H1 (cell line): ENCODE measurements around the gene HOXB8. TPM values are rescaled to one million over a fixed set of nuclear protein-coding genes. Genes with fewer than 3 reads are reported as not detected.

Source experiments
- CTCF ChIA-PET: fragments of 300-600 bp; sonication (Branson Sonifier 250); formaldehyde crosslinking; loops from one replicate; lab custom pipeline; 2021; ENCODE audit not compliant: partially characterized antibody; lab: Charles Lee
- POLR2A ChIA-PET: fragments of 300-600 bp; sonication (Branson Sonifier 250); formaldehyde crosslinking; loops from one replicate; lab custom pipeline; 2021; ENCODE audit warnings: inconsistent platforms; ENCODE audit not compliant: partially characterized antibody; lab: Charles Lee
- DNase-seq, 2 experiments: peaks; one replicate each; pipeline versions ENCODE4 v3.0.0 to v3.0.0-alpha.2; 2010 to 2022; ENCODE audit warnings: low spot score in 2 of 2, low read depth in 1 of 2, mixed read lengths in 1 of 2
- FAIRE-seq: peaks from 2 replicates; lab custom pipeline; 2011; peaks lifted over from hg19 to GRCh38; lab: Jason Lieb, UNC
- H2AFZ ChIP-seq: 2 replicates; pipeline ENCODE4 v1.8.1; 2012; ENCODE audit warnings: low read length, inconsistent platforms
- H2AK5ac ChIP-seq: 2 replicates; pipeline ENCODE4 v1.6.1; 2013; ENCODE audit warnings: low read depth, low read length
- H2BK120ac ChIP-seq: replicated peaks from 2 replicates; pipeline ENCODE3; 2013; ENCODE audit warnings: low read depth, low read length, inconsistent platforms
- H2BK12ac ChIP-seq: 2 replicates; pipeline ENCODE4 v1.6.1; 2013; ENCODE audit warnings: low read depth, low read length
- H2BK15ac ChIP-seq: 2 replicates; pipeline ENCODE4 v1.6.1; 2013; ENCODE audit warnings: low read length
- H2BK20ac ChIP-seq: 2 replicates; pipeline ENCODE4 v1.6.1; 2013; ENCODE audit warnings: low read length
- H2BK5ac ChIP-seq: 2 replicates; pipeline ENCODE4 v1.6.1; 2013; ENCODE audit warnings: low read depth, low read length
- H3K14ac ChIP-seq: 2 replicates; pipeline ENCODE4 v1.6.1; 2013; ENCODE audit warnings: inconsistent platforms; ENCODE audit not compliant: insufficient read length
- H3K18ac ChIP-seq: 2 replicates; pipeline ENCODE4 v1.6.1; 2013; ENCODE audit warnings: low read length; ENCODE audit errors: extremely low read depth
- H3K23ac ChIP-seq: 2 replicates; pipeline ENCODE4 v1.6.1; 2013; ENCODE audit warnings: inconsistent platforms; ENCODE audit not compliant: insufficient read length
- H3K23me2 ChIP-seq: 2 replicates; pipeline ENCODE4 v1.6.1; 2013; ENCODE audit warnings: low read depth, low read length
- H3K27ac ChIP-seq: 2 replicates; pipeline ENCODE4 v1.6.1; 2011; ENCODE audit warnings: low read depth, low read length, inconsistent platforms
- H3K27me3 ChIP-seq, 4 experiments: replicated peaks in 1 of 4; 1 replicate in 1 of 4; 2 replicates in 3 of 4; pipeline versions ENCODE4 v1.6.1 to v1.8.1; 2011 to 2013; ENCODE audit warnings: low read length in 3 of 4, mild to moderate bottlenecking in 3 of 4, inconsistent platforms in 2 of 4, mixed read lengths in 2 of 4, moderate library complexity in 1 of 4; ENCODE audit not compliant: control insufficient read depth in 3 of 4, insufficient read depth in 3 of 4; ENCODE audit errors: extremely low read depth in 1 of 4
- H3K36me3 ChIP-seq, 4 experiments: 2 replicates each; pipeline versions ENCODE4 v1.6.1 to v1.8.1; 2011 to 2013; ENCODE audit warnings: mild to moderate bottlenecking in 4 of 4, low read length in 3 of 4, moderate library complexity in 2 of 4, control low read depth in 1 of 4, inconsistent platforms in 1 of 4; ENCODE audit not compliant: insufficient read depth in 4 of 4, control insufficient read depth in 2 of 4
- H3K4ac ChIP-seq: replicated peaks from 2 replicates; pipeline ENCODE3; 2013; ENCODE audit warnings: low read length, low read depth, mixed read lengths, inconsistent platforms; ENCODE audit not compliant: insufficient read length
- H3K4me1 ChIP-seq, 4 experiments: replicated peaks in 1 of 4; 1 replicate in 1 of 4; 2 replicates in 3 of 4; pipeline versions ENCODE4 v1.6.1 to v1.8.1; 2011 to 2013; ENCODE audit warnings: low read length in 3 of 4, inconsistent platforms in 2 of 4, mixed read lengths in 1 of 4; ENCODE audit not compliant: insufficient read depth in 4 of 4, control insufficient read depth in 3 of 4
- H3K4me2 ChIP-seq, 2 experiments: 2 replicates each; pipeline versions ENCODE4 v1.6.1 to v1.8.1; 2011 to 2013; ENCODE audit warnings: low read depth in 2 of 2, low read length in 2 of 2, control low read depth in 1 of 2, inconsistent platforms in 1 of 2, mild to moderate bottlenecking in 1 of 2; ENCODE audit not compliant: insufficient read depth in 1 of 2
- H3K4me3 ChIP-seq, 4 experiments: fragments of 200-600, 300-600 bp in 1 of 4; sonication (generic), shearing (Covaris generic), sonication (Bioruptor Twin) in 1 of 4; 2 replicates each; pipeline versions ENCODE4 v1.5.1 to v1.8.1; 2011 to 2016; ENCODE audit warnings: low read length in 4 of 4, low read depth in 3 of 4, control low read depth in 2 of 4, inconsistent platforms in 2 of 4, mild to moderate bottlenecking in 2 of 4, mixed read lengths in 1 of 4, moderate library complexity in 1 of 4; ENCODE audit not compliant: insufficient read depth in 2 of 4; ENCODE audit errors: extremely low read depth in 1 of 4
- H3K56ac ChIP-seq: replicated peaks from 2 replicates; pipeline ENCODE3; 2013; ENCODE audit warnings: low read depth, mild to moderate bottlenecking, mixed read lengths, low read length, inconsistent platforms; ENCODE audit not compliant: insufficient read length
- H3K79me1 ChIP-seq: 2 replicates; pipeline ENCODE4 v1.6.1; 2013; ENCODE audit warnings: low read depth, low read length, control low read depth
- H3K79me2 ChIP-seq, 2 experiments: 2 replicates each; pipeline versions ENCODE4 v1.6.1 to v1.8.1; 2012 to 2013; ENCODE audit warnings: low read length in 2 of 2, mild to moderate bottlenecking in 2 of 2, inconsistent platforms in 1 of 2; ENCODE audit not compliant: insufficient read depth in 2 of 2, control insufficient read depth in 1 of 2
- H3K9ac ChIP-seq, 4 experiments: replicated peaks in 1 of 4; 1 replicate in 1 of 4; 2 replicates in 3 of 4; pipeline versions ENCODE4 v1.6.1 to v1.8.1; 2011 to 2013; ENCODE audit warnings: low read depth in 3 of 4, low read length in 3 of 4, control low read depth in 2 of 4, mild to moderate bottlenecking in 2 of 4, moderate library complexity in 2 of 4, inconsistent platforms in 1 of 4; ENCODE audit errors: extremely low read depth in 1 of 4
- H3K9me3 ChIP-seq, 2 experiments: 2 replicates each; pipeline versions ENCODE4 v1.6.1 to v1.8.1; 2012 to 2013; ENCODE audit warnings: mild to moderate bottlenecking in 2 of 2, moderate library complexity in 2 of 2, control low read depth in 1 of 2, inconsistent platforms in 1 of 2, low read depth in 1 of 2, low read length in 1 of 2, mixed read lengths in 1 of 2; ENCODE audit not compliant: insufficient read depth in 2 of 2
- H4K20me1 ChIP-seq, 2 experiments: replicated peaks in 1 of 2; 2 replicates each; pipeline versions ENCODE3 to v1.8.1; 2011 to 2013; ENCODE audit warnings: inconsistent platforms in 2 of 2, low read length in 2 of 2, mild to moderate bottlenecking in 1 of 2; ENCODE audit not compliant: insufficient read depth in 2 of 2, control insufficient read depth in 1 of 2
- H4K5ac ChIP-seq: 2 replicates; pipeline ENCODE4 v1.6.1; 2013; ENCODE audit warnings: low read length, low read depth, mixed read lengths, inconsistent platforms; ENCODE audit not compliant: insufficient read length
- H4K8ac ChIP-seq: 2 replicates; pipeline ENCODE4 v1.8.0; 2013; ENCODE audit warnings: mild to moderate bottlenecking, moderate library complexity, low read length, inconsistent platforms; ENCODE audit not compliant: insufficient read depth; ENCODE audit errors: extremely low read depth
- H4K91ac ChIP-seq: replicated peaks from 2 replicates; pipeline ENCODE3; 2013; ENCODE audit warnings: low read length, mixed read lengths, inconsistent platforms; ENCODE audit not compliant: insufficient read length
- CBX8 ChIP-seq: fragments of 300-800, 300-1000 bp; sonication (generic); IDR thresholded peaks from 2 replicates; pipeline ENCODE4 v1.7.1; 2016; ENCODE audit warnings: low read depth, low read length, borderline replicate concordance
- EZH2 ChIP-seq: fragments of 200-600 bp; sonication (generic); IDR thresholded peaks from 2 replicates; pipeline ENCODE4 v1.7.1; 2012; ENCODE audit warnings: low read depth, mild to moderate bottlenecking, moderate library complexity, low read length, inconsistent platforms; ENCODE audit not compliant: severe bottlenecking
- RNF2 ChIP-seq: fragments of 200-900, 300-1000 bp; sonication (generic); IDR thresholded peaks from 2 replicates; pipeline ENCODE4 v1.7.1; 2016; ENCODE audit warnings: borderline replicate concordance, low read depth, mild to moderate bottlenecking, antibody characterized with exemption, low read length; ENCODE audit not compliant: poor library complexity, severe bottlenecking; ENCODE audit errors: missing control alignments
- SUZ12 ChIP-seq: fragments of 200-600 bp; sonication (generic); IDR thresholded peaks from 2 replicates; pipeline ENCODE4 v1.6.1; 2012; ENCODE audit warnings: mild to moderate bottlenecking, inconsistent platforms, low read length, moderate library complexity, mixed read lengths
- WGBS, 2 experiments: shearing (Covaris generic) in 1 of 2; methylation state at CpG; one replicate each; pipeline versions ENCODE4 v1.1.6 to v1.1.7; 2013 to 2015; ENCODE audit warnings: low lambda C conversion rate in 2 of 2, mixed read lengths in 2 of 2, inconsistent platforms in 1 of 2, low coverage in 1 of 2, missing lambda C conversion rate in 1 of 2; ENCODE audit not compliant: insufficient replicate concordance in 2 of 2, insufficient coverage in 1 of 2, insufficient read length in 1 of 2; ENCODE audit errors: extremely low coverage in 1 of 2, missing lambda C conversion rate in 1 of 2; 5-methylcytosine and 5-hydroxymethylcytosine counted together
- polyA plus RNA-seq, 7 experiments: library from polyadenylated mRNA; depleted of rRNA in 3 of 7; stranded (reverse) in 5 of 7; unstranded in 2 of 7; fragments of >200 nt in 5 of 7; fragments of 200-250 nt in 2 of 7; gene quantifications; 1 replicate in 5 of 7; 2 replicates in 1 of 7; 4 replicates in 1 of 7; pipeline versions ENCODE4 v1.2.1 to v1.2.3, GENCODE V29; 2011 to 2013; ENCODE audit warnings: missing spikeins in 2 of 7, mixed read lengths in 2 of 7
- total RNA-seq: library from RNA; stranded (reverse); fragmentation: NEBNext Ultra II Directional; extraction: Animal tissue kit (Norgen Biotek cat#: 25700); gene quantifications from 2 replicates; pipeline ENCODE4 v1.2.1, GENCODE V29; 2021
- TF ChIP-seq, protein P1 (sequence below): IDR thresholded peaks from 2 replicates; pipeline ENCODE4 v1.6.1; 2012; ENCODE audit warnings: low read length, inconsistent platforms

The HOXB8 gene
- total and polyA plus RNA-seq, 2 of the 8 experiments (the other 6 are each of a cell fraction or from before 2014, with no cell fraction given), result not detected

GRCh38 chr17:48594538-48595277 lies 20.4 kb downstream of the HOXB8 start:
- DNase-seq, result no peak

More at GRCh38 chr17:48594538-48595277, 20.4 kb downstream of the HOXB8 start:
- H3K23me2 ChIP-seq, result no peaks in the 10 kb centered on the region; the same call in 1 of the 2 replicates
- H3K23ac ChIP-seq, result no peak overlapping the region
- H2BK15ac ChIP-seq, result no peak overlapping the region
- H4K8ac ChIP-seq, result no peak overlapping the region
- no peak overlapping the region for H2BK120ac ChIP-seq
- no peaks in the 10 kb centered on the region; a peak in 1 of 4 replicates for H3K9me3 ChIP-seq
- ChIA-PET CTCF (interaction anchor here (0.6 to 7.0 kb wide), 19 partner anchors 16 to 747 kb away, joined by 3 to 53 read pairs (median 4); no protein-coding TSS in a partner anchor), POLR2A (no interaction called here)
- no peak overlapping the region for H2BK5ac ChIP-seq
- no peak overlapping the region for H3K4ac ChIP-seq
- no peak overlapping the region; the same call in 1 of the 2 replicates for H3K18ac ChIP-seq
- no peaks in the 10 kb centered on the region for H3K79me2 ChIP-seq
- H4K20me1 ChIP-seq, result peaks cover 40 to 51% of the 10 kb centered on the region in 2 experiments
- H4K5ac ChIP-seq, result no peak overlapping the region
- peak overlapping the region; percentile 27; the same call in 1 of the 2 replicates for H2BK12ac ChIP-seq
- H4K91ac ChIP-seq, result no peak overlapping the region
- no peak overlapping the region for H3K4me3 ChIP-seq
- no peak overlapping the region for H3K56ac ChIP-seq
- TF ChIP-seq SUZ12 (peak; percentile 95), CBX8 (peak; percentile 90; the same call in 1 of the 2 replicates), EZH2 (peak; percentile 98), RNF2 (peak; percentile 75)
- TF ChIP-seq, protein P1, sequence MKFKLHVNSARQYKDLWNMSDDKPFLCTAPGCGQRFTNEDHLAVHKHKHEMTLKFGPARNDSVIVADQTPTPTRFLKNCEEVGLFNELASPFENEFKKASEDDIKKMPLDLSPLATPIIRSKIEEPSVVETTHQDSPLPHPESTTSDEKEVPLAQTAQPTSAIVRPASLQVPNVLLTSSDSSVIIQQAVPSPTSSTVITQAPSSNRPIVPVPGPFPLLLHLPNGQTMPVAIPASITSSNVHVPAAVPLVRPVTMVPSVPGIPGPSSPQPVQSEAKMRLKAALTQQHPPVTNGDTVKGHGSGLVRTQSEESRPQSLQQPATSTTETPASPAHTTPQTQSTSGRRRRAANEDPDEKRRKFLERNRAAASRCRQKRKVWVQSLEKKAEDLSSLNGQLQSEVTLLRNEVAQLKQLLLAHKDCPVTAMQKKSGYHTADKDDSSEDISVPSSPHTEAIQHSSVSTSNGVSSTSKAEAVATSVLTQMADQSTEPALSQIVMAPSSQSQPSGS, result no peak
- WGBS, 2 experiments, result 19% methylated on average over 25 of the region's 25 CpGs; no CpG with 5 or more reads in 1 of the 2 experiments
- H3K79me1 ChIP-seq, result no peaks in the 10 kb centered on the region
- peaks cover 0 to 12% (median 4%) of the 10 kb centered on the region in 4 experiments; a peak in 5 of 7 replicates for H3K4me1 ChIP-seq
- H3K27ac ChIP-seq, result no peak overlapping the region
- FAIRE-seq, result no peak
- 0 out of 2 replicates have a peak overlapping the region, but pooled peaks have one; percentile 19 for H2AK5ac ChIP-seq
- no peak overlapping the region for H3K14ac ChIP-seq
- no peak overlapping the region for H2AFZ ChIP-seq
- no peaks in the 10 kb centered on the region; a peak in 1 of 8 replicates for H3K36me3 ChIP-seq
- H3K4me2 ChIP-seq, result peak overlapping the region in 1 of 2 experiments; percentile 45; a peak in 2 of 4 replicates
- H2BK20ac ChIP-seq, result no peak overlapping the region
- H3K9ac ChIP-seq, result no peak overlapping the region
- H3K27me3 ChIP-seq, result peaks cover 96 to 100% (median 99%) of the 10 kb centered on the region in 4 experiments
